Glomerular visceral epithelial cell (primary cell): Measurements from ENCODE around the gene INSYN2B.
"Not testable (repeated sequence)": the region's sequence is repeated elsewhere in the genome, so short reads cannot be mapped to it uniquely, and the experiment has no call there.

ENCODE experiments used
- DNase-seq: peaks from one replicate; pipeline ENCODE4 v3.0.0-alpha.2; 2016; ENCODE audit errors: extremely low spot score

The INSYN2B gene

DNA sequence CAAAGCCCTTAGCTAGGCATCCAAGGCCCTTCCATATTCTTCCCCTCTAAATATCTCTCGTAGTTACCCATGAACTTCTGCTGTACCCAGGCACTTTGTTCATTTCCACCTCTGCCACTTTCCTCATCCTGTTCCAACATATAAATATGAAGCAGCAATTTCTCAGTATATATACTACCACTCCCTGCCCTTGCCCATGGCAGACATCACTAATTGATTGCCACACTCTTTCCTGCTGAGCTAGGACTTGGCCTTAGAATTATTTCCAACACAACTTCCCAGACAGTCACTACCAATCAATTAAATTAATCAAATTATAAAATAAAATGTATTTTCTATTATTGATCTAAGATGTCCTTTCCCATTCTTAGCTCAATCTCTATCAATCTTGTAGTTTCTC lies 8.5 kb downstream of the INSYN2B start:
- DNase-seq = no peak

DNA sequence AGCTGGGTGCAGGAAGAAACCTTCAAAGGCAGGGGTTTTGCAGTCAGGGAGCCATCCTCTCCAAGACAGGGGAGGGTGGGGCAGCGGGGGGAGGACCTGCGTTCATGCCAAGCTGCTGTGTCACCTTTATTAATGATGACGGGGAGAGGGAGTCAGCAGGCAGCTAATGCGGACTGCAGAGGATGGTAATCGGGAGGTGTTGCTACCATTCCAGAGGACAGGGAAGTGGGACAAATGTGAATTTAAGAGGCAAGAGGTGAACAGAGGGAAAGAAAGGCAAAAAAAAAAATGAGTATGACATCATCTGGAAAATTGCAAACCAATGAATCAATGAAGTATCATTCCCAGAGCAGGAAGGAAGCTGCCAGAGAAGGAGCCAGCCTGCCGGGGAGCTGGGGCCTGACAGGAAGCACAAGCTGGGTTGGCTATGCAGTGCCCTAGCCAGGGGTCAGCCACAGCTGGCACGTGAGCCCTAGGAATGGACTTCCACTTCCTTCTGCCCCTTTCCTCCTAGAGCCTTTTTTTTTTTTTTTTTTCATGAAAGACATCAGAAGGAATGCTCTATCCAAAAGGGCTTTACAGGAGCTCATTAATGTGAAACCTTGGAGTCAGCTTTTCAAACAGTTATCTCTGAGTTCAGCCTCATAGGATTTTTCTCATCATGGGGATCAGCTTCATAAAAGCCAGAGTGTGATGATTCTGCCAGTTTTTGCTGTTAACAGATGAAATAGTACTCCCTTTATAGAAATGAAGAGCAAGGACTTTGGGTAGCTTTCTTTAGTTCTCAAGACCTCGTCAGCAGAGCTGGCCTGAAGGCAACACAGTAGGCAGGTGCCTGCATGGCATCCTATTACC lies 9.2 kb downstream of the INSYN2B start:
- DNase-seq = peak; percentile 81

DNA sequence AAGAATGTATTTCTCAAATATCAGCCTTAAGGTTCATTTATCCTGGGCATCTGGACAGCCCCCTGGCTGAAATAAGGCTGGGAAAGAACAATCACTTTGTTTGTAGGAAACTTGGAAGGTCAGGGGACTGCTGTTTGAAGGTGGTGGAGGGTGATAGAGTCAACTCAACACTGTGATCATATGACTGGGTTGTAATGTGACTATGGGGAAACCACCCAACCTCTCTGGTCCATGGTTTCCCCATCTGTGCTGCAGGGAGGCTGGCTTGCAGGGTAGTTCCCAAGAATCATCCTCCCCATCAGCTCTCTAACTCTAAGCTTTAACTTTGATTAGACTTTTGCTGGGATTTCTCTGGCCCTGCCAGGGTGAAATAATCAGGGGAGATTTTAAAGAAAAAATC lies 10.0 kb downstream of the INSYN2B start:
- DNase-seq = no peak

DNA sequence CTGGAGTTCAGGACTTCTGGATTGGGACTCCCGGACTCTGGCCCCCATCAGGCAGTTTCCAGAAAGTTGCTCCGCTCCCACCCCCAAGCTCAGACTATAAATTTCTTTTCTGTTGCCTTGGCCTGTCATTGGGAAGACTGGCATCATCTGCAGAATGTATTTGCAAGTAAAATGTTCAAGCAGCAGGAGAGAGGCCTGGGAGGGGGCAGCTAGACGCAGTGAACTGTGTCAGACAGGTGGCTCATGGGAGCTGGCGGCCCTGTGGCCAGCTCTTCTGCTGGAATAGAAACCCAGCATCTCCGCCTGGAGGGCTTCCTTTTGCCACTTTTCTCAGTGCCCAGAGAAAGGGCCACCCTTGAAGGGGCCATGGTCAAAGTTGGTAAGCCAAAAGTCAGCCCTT lies 16.0 kb downstream of the INSYN2B start:
- DNase-seq = no peak

DNA sequence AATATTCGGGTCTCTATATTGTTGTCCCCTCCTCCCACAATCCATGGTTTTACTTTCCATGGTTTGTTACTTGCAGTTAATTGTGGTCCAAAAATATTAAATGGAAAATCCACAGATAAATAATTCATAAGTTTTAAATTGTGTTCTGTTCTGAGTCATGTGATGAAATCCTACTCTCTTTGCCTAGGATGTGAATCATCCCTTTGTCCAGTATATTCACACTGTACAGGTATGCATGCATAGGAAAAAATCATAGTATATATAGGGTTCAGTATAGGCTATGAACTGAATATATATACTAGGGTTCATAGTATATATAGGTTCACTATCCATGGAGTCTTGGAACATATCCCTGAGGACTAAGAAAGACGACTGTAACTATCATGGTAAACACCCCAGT lies 19.6 kb downstream of the INSYN2B start:
- DNase-seq = no peak

DNA sequence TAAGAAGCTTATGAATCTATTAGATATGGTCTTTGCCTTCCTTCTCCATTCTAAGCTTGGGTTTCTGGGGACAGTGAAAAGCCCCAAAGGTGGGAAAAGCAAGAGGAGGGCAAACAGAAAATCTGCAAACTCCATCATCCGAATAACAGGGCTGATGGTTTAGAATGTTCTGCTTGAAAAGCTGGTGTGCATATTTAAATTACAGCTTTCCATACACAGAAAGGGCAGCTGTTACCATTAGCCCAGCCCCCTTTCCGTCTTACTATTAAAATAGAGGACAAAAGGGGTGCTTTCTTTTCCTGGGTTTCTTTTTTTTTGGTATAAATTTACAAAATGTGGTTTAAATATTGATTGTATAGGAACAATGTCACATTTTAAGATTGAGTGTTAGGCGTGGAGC lies 22.0 kb downstream of the INSYN2B start:
- no peak for DNase-seq

DNA sequence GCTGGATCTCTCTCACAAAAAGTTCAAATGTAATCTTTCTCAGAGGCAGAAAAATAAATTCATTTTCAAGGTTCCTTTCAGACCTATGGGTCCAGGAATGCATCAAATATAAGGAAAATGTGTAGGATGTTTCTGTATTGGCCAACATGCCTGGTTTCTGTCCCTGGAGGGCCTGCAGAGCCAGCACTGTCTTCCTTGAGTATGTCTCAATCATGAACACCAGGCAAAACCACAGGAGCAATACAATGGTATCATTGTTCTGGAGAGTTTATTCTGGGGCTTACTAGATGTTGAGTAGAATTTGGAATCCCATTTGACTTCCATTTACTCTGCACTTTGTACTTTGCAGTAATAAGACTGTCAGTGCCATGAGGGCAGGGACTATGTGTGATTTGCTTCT lies 23.5 kb downstream of the INSYN2B start:
- no peak for DNase-seq

DNA sequence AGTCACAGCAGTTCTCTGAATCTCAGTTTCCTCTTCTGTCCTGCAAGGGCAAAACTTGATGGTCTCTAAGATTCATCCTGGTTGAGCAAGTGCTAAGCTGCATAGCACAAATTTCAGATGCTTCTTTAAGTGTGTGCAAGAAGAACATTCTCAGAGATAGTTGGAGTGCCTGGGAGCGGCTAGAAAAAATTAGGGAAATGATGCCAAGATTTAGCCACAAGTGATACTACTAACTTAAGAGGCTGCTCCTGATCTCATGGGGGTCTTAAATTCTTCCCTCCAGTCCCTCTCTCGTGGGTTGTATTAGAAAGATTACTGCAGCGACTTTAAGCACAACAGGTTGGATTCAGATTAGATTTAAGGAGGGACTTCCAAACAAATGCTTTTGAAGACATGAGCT lies 24.2 kb downstream of the INSYN2B start:
- DNase-seq = no peak

DNA sequence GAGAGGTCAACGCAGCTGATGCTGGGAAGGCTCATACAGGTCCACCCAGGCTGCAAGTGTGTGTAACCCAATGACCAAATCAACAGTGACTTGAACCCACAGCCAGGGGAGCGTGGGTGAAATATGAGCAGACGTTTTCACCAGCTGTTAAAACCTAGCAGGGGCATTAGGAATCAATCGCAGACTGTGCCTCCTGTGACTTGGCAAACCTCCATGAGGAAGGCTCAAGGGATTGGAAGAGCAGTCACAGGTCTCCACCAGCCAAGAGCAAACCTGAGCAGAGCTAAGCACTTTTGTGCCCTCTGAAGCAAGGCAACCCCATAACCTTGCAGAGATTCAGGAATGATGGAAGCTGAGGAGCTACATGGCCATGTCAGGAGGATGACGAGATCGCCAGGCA lies 25.5 kb downstream of the INSYN2B start:
- DNase-seq = no peak

DNA sequence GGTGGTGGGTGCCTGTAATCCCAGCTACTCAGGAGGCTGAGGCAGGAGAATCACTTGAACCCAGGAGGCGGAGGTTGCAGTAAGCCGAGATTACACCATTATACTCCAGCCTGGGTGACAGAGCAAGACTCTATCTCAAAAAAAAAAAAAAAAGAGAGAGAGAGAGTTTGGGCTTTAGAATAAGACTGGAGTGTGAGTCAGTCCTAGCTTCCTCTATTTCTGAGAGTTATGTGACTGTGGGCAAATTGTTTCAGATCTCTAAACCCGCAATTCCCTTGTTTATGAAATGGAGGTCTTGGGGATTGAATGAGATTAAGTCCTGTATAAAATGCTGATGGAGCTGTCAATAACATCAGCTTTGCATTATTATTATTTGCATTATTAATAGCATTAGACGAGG lies 27.1 kb downstream of the INSYN2B start:
- DNase-seq = not testable (repeated sequence)

DNA sequence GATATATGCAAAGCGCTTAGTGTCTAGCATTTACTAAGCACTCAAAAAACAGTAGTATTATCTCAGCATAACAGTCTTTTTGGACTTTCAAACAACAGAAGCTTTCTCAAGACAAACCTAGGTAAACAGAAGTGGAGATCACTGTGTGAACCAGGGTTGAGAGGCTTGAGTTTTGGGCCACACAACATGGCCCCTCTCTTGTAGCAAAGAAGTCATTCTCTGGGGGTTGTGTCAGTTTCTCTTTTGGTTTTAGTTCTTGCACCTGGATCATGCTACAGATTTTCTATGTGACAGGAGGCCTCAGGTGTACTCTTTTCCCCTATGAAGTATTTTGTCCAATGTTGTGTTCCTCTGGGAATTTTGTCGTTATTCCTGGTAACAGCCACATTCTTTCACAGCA lies 30.0 kb downstream of the INSYN2B start:
- no peak for DNase-seq

DNA sequence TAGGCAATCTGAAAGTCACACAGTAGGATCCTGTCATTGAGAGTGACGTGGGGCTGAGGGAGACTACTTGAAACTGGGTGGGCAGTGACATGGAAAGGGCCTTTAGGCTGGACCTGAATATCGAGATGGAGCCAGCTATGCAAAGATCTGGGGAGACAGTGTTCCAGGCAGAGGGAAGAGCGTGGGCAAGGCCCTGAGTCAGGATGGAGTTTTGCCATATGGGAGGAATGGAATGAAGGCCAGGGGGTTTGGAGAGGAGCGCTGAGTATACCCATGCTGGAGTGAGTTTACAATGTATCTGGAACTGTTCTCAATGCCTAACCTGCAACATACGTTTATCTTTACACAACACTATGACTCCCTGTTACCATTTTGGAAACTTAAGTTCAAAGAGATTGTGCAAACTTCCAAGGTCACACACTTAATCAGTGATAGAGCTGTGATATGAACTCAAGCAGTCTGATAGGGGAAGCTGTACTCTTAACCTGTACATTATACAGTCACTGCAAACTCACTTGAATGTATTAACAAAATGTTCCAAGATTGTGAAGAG lies 33.5 kb downstream of the INSYN2B start:
- DNase-seq = no peak

DNA sequence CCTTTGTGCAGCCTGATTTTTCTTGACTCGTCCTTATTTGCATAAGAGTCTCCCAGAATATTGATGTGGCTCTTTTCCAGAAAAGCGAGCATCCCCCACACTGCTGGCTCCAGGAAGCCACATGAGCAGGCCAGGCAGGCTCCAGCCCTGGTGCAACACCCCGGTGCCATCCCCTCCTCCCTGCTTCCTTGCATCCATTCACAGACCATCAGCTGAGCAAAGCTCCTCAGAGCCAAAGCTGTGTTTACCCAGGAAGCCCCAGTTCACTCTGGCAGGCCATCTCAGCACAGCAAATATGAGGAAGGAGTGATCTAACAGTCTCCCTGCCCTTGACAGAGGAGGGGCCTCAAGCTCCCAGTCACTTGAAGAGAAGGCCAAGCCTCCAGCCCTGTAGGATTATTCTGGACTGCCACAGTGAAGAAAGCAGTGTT lies 34.4 kb downstream of the INSYN2B start:
- peak; percentile 71 for DNase-seq

DNA sequence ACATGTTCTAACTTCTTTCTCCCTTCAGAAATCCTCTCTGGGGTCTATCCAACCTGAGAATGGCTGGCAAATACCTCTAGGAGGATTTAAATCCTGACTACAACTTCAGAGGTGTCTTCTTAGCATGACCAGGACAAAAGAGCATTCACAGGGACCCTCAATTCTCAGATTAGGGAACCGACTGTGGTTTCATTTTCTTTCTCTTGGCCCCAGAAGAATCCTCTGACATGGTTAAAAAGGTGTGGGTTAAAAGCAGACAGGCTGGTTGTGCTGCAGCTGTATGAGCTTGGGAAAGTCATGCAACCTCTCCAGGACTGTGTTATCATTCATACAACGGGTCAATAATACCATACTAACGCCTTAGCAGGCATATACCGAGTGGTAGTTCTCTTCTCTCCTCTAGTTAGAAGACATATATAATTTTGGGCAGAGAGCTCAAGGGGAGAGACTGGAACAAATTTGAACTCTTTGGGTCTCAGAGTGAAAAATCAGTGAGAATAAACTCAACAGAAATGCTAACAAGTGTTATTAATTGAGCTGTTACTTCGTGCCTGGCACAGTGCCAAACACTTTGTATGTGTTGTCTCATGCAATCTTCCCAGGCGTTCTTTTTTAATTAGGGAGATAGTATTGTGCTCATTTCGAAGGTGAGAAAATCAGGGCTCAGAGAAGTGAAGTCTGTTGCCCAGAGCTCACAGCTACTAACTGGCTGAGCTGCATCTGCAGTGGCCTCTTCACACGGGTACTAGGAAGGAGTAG lies 35.2 kb downstream of the INSYN2B start:
- DNase-seq = peak; percentile 5

DNA sequence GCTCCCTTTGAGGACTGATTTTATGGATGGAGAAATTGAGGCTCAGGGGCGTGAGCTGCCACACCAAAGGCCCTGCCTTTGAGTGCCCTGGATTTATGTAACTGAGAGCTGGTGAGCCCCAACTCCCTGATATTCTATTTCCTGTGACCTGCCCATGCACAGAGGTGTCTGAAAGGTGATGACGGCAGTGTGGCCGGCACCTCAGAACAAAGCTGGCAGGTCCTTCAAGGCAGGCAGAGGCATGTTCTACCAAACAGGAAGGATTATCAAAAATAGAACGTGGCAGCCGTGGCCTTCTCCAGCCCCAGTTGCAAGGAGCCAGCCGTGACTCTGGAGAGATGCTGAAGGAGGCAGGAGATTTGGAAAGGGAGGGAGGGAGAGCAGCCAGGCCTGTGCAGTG lies 36.2 kb downstream of the INSYN2B start:
- no peak for DNase-seq

DNA sequence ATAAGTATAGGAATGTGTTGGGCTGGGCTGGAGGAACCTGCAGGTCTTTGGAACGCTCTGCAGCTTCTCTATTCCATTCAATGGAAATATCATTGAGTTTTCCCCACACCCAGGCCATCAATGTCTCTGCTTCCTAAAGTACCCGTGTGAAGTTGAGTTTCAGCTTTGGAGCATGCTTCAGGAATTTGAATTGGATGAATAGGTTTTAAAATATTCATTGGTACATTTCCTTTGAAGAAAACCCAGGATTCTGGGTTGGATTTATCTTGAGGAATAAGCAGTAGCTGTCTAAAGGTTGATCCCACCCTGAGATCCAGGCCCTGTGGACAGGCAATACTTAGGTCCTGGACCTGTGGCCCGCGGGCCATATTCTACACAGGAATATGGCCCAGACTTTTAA lies 37.3 kb downstream of the INSYN2B start:
- DNase-seq = no peak

DNA sequence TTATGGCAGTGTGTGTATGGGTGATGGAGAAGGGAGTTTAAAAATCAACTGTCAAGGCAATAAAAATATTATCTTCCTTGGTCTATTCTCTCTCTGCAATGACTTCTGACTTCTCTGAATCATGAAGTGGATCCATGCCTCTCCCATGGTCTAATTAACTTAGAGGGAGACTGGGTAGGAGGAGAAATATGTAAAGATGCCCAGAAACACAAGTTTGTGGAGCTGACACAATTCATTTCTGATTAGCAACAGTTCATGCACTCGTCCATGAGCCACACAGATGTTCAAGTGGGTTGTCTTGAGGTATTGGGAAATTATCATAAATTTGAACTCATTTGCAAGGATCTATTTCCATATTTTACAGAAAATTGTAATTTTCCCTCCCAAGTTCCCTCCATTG lies 38.1 kb downstream of the INSYN2B start:
- no peak for DNase-seq

DNA sequence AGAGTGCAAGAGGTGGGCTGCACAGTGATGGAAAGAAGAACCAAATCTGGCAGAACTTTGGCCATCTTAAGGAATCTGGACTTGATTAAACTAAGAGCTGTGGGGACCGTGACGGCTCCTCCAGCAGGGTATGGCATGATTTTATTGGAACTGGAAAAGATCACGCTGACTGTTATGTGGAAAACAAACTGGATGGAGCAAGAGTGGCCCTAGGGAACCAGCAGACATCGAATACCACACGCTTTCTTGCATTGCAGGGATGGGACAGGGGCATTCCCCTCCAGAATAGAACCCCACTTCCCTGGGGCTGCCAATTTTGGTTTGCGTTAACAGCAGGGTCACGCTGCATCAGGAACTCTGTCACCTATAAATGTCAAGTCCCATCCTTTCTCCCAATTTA lies 38.8 kb downstream of the INSYN2B start:
- no peak for DNase-seq

DNA sequence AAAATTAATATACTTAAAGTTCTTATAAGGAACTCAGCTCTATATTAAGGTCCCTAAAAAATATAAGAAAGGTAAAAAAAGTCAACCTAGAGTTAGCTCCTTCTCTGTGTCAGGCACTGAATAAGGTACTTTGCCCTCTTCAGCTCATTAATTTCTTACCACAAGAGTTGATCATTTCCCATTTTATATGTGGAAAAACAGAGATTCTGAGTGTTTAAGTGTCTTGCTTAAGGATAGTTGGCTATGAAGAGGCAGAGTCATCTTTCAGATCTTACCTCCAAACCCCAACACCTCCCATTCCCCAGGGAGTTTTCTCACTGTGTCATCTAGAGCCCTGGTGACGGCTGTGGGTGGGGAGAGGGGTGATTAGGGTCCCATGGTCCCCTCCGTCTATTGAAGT lies 40.6 kb downstream of the INSYN2B start:
- peak; percentile 34 for DNase-seq

DNA sequence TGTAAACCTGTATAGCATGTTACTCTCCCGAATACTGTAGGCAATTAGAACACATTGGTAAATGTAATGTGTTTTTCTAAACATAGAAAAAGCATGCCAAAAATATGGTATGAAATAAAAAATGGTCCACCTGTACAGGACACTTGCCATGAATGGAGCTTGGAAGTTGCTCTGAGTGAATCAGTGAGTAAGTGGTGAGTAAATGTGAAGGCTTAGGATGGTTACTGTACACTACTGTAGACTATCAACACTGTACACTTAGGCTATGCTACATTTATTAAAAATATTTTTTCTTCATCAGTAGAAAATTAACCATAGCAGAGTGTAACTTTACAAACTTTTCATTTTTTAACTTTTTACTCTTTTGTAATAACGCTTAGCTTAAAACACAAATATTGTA lies 41.9 kb downstream of the INSYN2B start:
- DNase-seq = no peak

DNA sequence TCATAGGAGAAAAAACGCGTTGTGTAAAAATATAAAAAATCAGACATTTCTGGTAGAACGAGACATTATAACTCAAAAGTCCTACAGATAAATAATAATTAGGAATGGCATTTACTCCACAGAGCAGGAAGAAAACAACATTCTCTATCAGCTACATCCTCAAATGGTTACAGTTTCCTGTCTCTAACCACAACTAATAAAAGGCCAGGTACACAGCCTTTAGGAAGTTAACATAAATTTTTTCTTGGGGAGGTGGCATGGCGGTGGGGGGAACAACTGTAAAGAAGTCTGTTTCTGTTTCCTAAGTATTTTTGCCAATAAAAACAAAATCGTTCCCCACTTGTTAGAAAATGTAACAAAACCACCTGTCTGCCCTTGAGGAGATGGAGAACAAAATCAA lies 44.5 kb downstream of the INSYN2B start:
- no peak for DNase-seq

DNA sequence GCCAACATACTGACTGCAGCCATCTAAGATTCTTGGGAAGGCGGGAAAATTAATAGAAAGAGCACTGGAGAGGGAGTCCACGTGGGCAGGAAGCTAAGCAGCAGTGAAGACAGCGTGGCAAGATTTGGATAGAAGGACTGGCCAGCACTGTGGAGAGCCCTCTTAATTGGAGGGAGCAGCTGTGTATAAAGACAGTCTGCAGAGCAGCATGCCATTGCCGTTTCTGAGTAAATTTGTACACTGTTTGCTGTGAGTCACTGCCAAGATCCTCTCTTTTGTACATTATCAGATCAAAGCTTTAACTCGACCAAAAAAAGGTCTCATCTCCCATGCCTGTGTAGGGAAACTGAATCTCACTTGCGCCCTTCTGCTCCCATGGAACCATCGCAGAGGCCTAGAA lies 45.3 kb downstream of the INSYN2B start:
- no peak for DNase-seq

DNA sequence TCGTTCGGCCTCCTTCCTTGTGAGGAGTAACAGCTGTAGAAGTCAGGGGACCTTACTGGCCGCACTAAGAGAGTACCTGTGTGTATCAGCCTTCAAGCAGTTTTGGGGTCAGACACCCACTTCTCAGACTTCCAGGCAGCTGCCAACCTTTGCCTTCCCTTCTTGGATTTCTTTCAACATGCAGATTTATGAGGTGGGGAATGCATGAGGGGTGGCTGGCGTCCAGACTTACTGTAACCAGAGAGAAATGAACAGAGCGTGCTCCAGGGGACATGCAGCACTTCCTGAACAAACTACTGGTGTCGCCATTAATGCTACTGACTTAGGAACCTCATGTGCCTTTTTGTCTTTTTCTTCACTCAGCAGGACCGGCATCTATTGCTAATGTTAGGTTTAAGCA lies 46.7 kb downstream of the INSYN2B start:
- no peak for DNase-seq
